ENCODE results near the gene MOBP. TPM values are rescaled to one million over a fixed set of nuclear protein-coding genes. Genes with fewer than 3 reads are reported as not detected.
"Not testable (repeated sequence)": the region's sequence is repeated elsewhere in the genome, so short reads cannot be mapped to it uniquely, and the experiment has no call there.

MOBP gene
- total RNA-seq, 1 experiment from 2014 or later, result not detected

DNA sequence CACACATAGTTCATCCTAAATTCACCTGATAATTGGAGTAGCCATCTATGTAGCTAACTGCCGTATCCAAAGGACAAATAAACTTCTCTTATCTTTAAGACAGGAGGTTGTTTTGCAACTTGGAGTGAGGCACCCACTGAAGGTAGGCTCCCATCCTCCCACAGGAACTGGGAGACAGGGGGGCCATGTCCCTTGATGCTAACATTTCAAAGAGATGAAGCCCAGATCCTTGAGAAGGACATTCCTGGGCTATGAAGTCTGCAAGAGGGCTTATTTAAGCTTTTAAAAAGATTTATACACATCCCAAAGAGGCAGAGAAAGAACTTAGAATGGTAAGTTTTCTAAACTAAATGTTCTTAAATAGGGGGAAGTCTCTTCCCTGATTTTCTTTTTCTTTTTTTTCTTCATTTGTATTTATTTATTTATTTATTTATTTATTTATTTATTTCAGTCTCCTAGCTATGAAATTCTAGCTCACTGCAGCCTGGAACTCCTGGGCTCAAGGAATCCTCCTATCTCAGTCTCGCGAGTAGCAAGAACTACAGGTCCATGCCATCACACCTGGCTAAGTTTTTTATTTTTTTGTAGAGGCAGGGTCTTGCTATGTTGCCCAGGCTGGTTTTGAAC lies 12.8 kb upstream of the MOBP start:
- no peak for TF ChIP-seq EZH2 (IDR thresholded peaks at IDR 0.05; ENCODE audit: low read length, unreplicated experiment)
- TF ChIP-seq, protein P1, sequence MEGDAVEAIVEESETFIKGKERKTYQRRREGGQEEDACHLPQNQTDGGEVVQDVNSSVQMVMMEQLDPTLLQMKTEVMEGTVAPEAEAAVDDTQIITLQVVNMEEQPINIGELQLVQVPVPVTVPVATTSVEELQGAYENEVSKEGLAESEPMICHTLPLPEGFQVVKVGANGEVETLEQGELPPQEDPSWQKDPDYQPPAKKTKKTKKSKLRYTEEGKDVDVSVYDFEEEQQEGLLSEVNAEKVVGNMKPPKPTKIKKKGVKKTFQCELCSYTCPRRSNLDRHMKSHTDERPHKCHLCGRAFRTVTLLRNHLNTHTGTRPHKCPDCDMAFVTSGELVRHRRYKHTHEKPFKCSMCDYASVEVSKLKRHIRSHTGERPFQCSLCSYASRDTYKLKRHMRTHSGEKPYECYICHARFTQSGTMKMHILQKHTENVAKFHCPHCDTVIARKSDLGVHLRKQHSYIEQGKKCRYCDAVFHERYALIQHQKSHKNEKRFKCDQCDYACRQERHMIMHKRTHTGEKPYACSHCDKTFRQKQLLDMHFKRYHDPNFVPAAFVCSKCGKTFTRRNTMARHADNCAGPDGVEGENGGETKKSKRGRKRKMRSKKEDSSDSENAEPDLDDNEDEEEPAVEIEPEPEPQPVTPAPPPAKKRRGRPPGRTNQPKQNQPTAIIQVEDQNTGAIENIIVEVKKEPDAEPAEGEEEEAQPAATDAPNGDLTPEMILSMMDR (conservative IDR thresholded peaks at IDR 0.05; ENCODE audit: low read depth, low read length), result no peak
- Histone ChIP-seq H3K4me3 (ENCODE audit: low read length) (no peak overlapping the region), H2AFZ (ENCODE audit: low read length) (no peak overlapping the region), H3K36me3 (ENCODE audit: low read depth, low read length) (no peaks in the 10 kb centered on the region), H3K9me2 (replicated peaks; ENCODE audit: low read length) (no peaks in the 10 kb centered on the region), H3K9ac (ENCODE audit: low read length) (no peak overlapping the region), H3F3A (ENCODE audit: low read length, unreplicated experiment) (no peaks in the 10 kb centered on the region), H3K27ac (ENCODE audit: low read length) (no peak overlapping the region), H3K4me2 (ENCODE audit: low read length) (no peak overlapping the region), H4K20me1 (ENCODE audit: low read length) (no peaks in the 10 kb centered on the region), H3K79me2 (ENCODE audit: low read length) (no peaks in the 10 kb centered on the region), H3K9me3 (ENCODE audit: low read length) (no peaks in the 10 kb centered on the region), H3K27me3 (ENCODE audit: low read length) (peaks cover 32% of the 10 kb centered on the region), H3K4me1 (ENCODE audit: insufficient read depth, low read length) (no peaks in the 10 kb centered on the region)
- ATAC-seq (no peak), DNase-seq (no peak)
- CTCF ChIA-PET, result no interaction called here
- intact Hi-C loops (cut with micrococcal nuclease), result no loop called here
- POLR2A ChIA-PET (ENCODE audit: unreplicated experiment), result no interaction called here
- BruUV-seq (replicated peaks), result no TSS peak

DNA sequence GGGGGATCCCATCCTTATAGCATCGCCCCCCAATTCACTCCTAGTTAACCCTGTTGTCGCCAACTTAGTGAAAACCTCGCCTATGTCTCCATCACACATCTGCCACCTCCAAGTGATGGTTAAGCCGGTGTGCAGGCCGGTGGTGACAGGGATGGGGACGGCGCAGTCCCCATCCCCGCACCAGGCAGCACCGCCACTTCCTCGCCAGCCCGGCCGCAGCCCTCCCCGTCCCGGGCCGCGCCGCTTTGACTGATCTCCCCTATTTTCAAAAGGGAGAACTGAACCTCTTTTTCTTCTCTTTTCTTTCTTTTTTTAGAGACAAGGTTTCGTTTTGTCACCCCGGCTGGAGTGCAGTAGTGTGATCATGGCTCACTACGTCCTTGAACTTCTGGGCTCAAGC lies 11.3 kb upstream of the MOBP start:
- BruUV-seq (replicated peaks), result no TSS peak
- Histone ChIP-seq H3K27me3 (ENCODE audit: low read length) (peaks cover 36% of the 10 kb centered on the region), H3K27ac (ENCODE audit: low read length) (no peak overlapping the region), H2AFZ (ENCODE audit: low read length) (no peak overlapping the region), H3K9ac (ENCODE audit: low read length) (no peak overlapping the region), H4K20me1 (ENCODE audit: low read length) (no peaks in the 10 kb centered on the region), H3K4me1 (ENCODE audit: insufficient read depth, low read length) (no peaks in the 10 kb centered on the region), H3K9me3 (ENCODE audit: low read length) (no peaks in the 10 kb centered on the region), H3K4me2 (ENCODE audit: low read length) (no peak overlapping the region), H3K4me3 (ENCODE audit: low read length) (no peak overlapping the region), H3K9me2 (replicated peaks; ENCODE audit: low read length) (no peaks in the 10 kb centered on the region), H3K36me3 (ENCODE audit: low read depth, low read length) (no peaks in the 10 kb centered on the region), H3F3A (ENCODE audit: low read length, unreplicated experiment) (no peaks in the 10 kb centered on the region), H3K79me2 (ENCODE audit: low read length) (no peaks in the 10 kb centered on the region)
- intact Hi-C loops (cut with micrococcal nuclease), result no loop called here
- POLR2A ChIA-PET (ENCODE audit: unreplicated experiment), result no interaction called here
- DNase-seq, result no peak
- ATAC-seq, result no peak
- CTCF ChIA-PET, result no interaction called here
- TF ChIP-seq, protein P1 (conservative IDR thresholded peaks at IDR 0.05; ENCODE audit: low read depth, low read length), result no peak
- TF ChIP-seq EZH2 (IDR thresholded peaks at IDR 0.05; ENCODE audit: low read length, unreplicated experiment), result no peak
- no peak for TF ChIP-seq EZH2phosphoT487 (IDR thresholded peaks at IDR 0.05; ENCODE audit: borderline replicate concordance, low read length)

DNA sequence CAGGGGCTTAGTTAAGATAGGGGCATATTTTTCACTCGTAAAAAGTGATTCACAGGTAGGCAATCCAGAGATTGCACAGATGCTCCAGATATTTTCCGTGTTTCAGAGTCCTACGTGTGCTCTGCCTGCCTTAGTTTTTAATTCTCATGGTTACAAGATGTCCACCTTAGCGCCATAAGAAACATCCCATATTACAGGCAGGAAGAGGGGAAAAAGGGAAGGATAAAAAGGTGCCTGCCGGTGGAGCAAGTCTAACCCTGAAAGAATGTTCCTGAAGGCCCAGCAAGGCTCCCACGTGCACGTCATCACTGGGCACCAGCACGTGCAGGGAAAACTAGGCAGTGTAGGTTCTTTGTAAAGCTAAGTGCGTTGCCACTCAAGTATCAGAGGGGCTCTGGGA lies 10.1 kb upstream of the MOBP start:
- Histone ChIP-seq H3K4me1 (ENCODE audit: insufficient read depth, low read length) (no peaks in the 10 kb centered on the region), H3K36me3 (ENCODE audit: low read depth, low read length) (no peaks in the 10 kb centered on the region), H3F3A (ENCODE audit: low read length, unreplicated experiment) (no peaks in the 10 kb centered on the region), H3K4me3 (ENCODE audit: low read length) (no peak overlapping the region), H3K27me3 (ENCODE audit: low read length) (peaks cover 37% of the 10 kb centered on the region), H4K20me1 (ENCODE audit: low read length) (no peaks in the 10 kb centered on the region), H2AFZ (ENCODE audit: low read length) (0 out of 2 replicates have a peak overlapping the region, but pooled peaks have one; percentile 38), H3K27ac (ENCODE audit: low read length) (no peak overlapping the region), H3K4me2 (ENCODE audit: low read length) (no peak overlapping the region), H3K9me3 (ENCODE audit: low read length) (no peaks in the 10 kb centered on the region), H3K79me2 (ENCODE audit: low read length) (no peaks in the 10 kb centered on the region), H3K9me2 (replicated peaks; ENCODE audit: low read length) (no peaks in the 10 kb centered on the region), H3K9ac (ENCODE audit: low read length) (no peak overlapping the region)
- BruUV-seq (replicated peaks), result no TSS peak
- intact Hi-C loops (cut with micrococcal nuclease), result no loop called here
- ATAC-seq (no peak), DNase-seq (no peak)
- ChIA-PET CTCF (no interaction called here), POLR2A (ENCODE audit: unreplicated experiment) (no interaction called here)
- TF ChIP-seq, protein P1 (conservative IDR thresholded peaks at IDR 0.05; ENCODE audit: low read depth, low read length), result no peak
- TF ChIP-seq EZH2phosphoT487 (IDR thresholded peaks at IDR 0.05; ENCODE audit: borderline replicate concordance, low read length) (no peak), EZH2 (IDR thresholded peaks at IDR 0.05; ENCODE audit: low read length, unreplicated experiment) (no peak)

- BruUV-seq (replicated peaks); intact Hi-C loops (cut with micrococcal nuclease); H3K4me3 ChIP-seq (ENCODE audit: low read length); H3K9me2 ChIP-seq (replicated peaks; ENCODE audit: low read length); H3K36me3 ChIP-seq (ENCODE audit: low read depth, low read length); ATAC-seq; H3K4me2 ChIP-seq (ENCODE audit: low read length); H3K27ac ChIP-seq (ENCODE audit: low read length); H3K4me1 ChIP-seq (ENCODE audit: insufficient read depth, low read length); H3K9ac ChIP-seq (ENCODE audit: low read length); H3K79me2 ChIP-seq (ENCODE audit: low read length); H3K9me3 ChIP-seq (ENCODE audit: low read length); H4K20me1 ChIP-seq (ENCODE audit: low read length); POLR2A ChIA-PET (ENCODE audit: unreplicated experiment); CTCF ChIA-PET; H3F3A ChIP-seq (ENCODE audit: low read length, unreplicated experiment); H2AFZ ChIP-seq (ENCODE audit: low read length); DNase-seq: not testable (repeated sequence)
- peaks cover 38% of the 10 kb centered on the region for H3K27me3 ChIP-seq (ENCODE audit: low read length)
Observed at GRCh38 chr3:39458579-39458978, 8.9 kb upstream of the MOBP start.

Data from PC-3 (cell line).